AG04450 (cell line): ENCODE measurements around the gene MRTO4. TPM values are rescaled to one million over a fixed set of nuclear protein-coding genes. Genes with fewer than 3 reads are reported as not detected.
"Not testable (repeated sequence)": the region's sequence is repeated elsewhere in the genome, so short reads cannot be mapped to it uniquely, and the experiment has no call there.

ENCODE experiments used
- CTCF ChIA-PET: fragments of 300-600, 350-600 bp; formaldehyde crosslinking; extraction: SDS; loops from one replicate; lab custom pipeline; 2022; ENCODE audit warnings: antibody characterized with exemption, inconsistent platforms; lab: Charles Lee
- POLR2A ChIA-PET: fragments of 350-600 bp; formaldehyde crosslinking; extraction: SDS; loops from one replicate; lab custom pipeline; 2021; ENCODE audit warnings: antibody characterized with exemption, inconsistent platforms; lab: Yijun Ruan, JAX
- DNase-seq: peaks from one replicate; pipeline ENCODE4 v3.0.0-alpha.2; 2011; ENCODE audit warnings: low read depth, low spot score
- H3K27ac ChIP-seq: one replicate; pipeline ENCODE4 v1.5.1; 2012; ENCODE audit warnings: low read depth, low read length, control low read depth
- H3K27me3 ChIP-seq: one replicate; pipeline ENCODE4 v1.6.0; 2012; ENCODE audit warnings: low read length; ENCODE audit not compliant: control insufficient read depth, insufficient read depth
- H3K4me3 ChIP-seq: 2 replicates; pipeline ENCODE4 v1.5.1; 2011; ENCODE audit warnings: mild to moderate bottlenecking, low read depth, low read length, control low read depth
- H3K9me3 ChIP-seq: 2 replicates; pipeline ENCODE4 v1.5.1; 2012; ENCODE audit warnings: low read length; ENCODE audit not compliant: control insufficient read depth, insufficient read depth
- CTCF ChIP-seq: IDR thresholded peaks from 2 replicates; pipeline ENCODE4 v1.5.1; 2011; ENCODE audit warnings: low read depth, low read length, control low read depth, inconsistent platforms
- polyA plus RNA-seq: library from polyadenylated mRNA; depleted of rRNA; stranded (reverse); fragments of >200 nt; gene quantifications from 2 replicates; pipeline ENCODE4 v1.2.3, GENCODE V29; 2011

MRTO4 gene
- polyA plus RNA-seq, 1 experiment: 30.8 TPM

GRCh38 chr1:19269427-19270342 is 18.1 kb downstream of the MRTO4 start:
- H3K27me3 ChIP-seq, H3K9me3 ChIP-seq, POLR2A ChIA-PET, H3K4me3 ChIP-seq, DNase-seq, H3K27ac ChIP-seq, CTCF ChIA-PET: not testable (repeated sequence)
- TF ChIP-seq CTCF: 0 out of 2 replicates have a peak, but pooled peaks have one; percentile 3

GRCh38 chr1:19270343-19270730 is 18.7 kb downstream of the MRTO4 start:
- POLR2A ChIA-PET, DNase-seq, CTCF ChIA-PET: not testable (repeated sequence)

GRCh38 chr1:19272064-19272463 is 20.5 kb downstream of the MRTO4 start:
- no peak overlapping the region for H3K27ac ChIP-seq
- CTCF ChIA-PET: interaction anchor here (0.7 kb wide), 1 partner anchor 19 kb away, joined by 3 read pairs; no protein-coding TSS in a partner anchor
- H3K4me3 ChIP-seq: no peak overlapping the region
- H3K27me3 ChIP-seq: no peaks in the 10 kb centered on the region
- no peak for DNase-seq
- POLR2A ChIA-PET: no interaction called here
- H3K9me3 ChIP-seq: peaks cover 10% of the 10 kb centered on the region
- no peak for TF ChIP-seq CTCF

More at GRCh38 chr1:19270343-19270730, 18.7 kb downstream of the MRTO4 start:
- H3K4me3 ChIP-seq, H3K27ac ChIP-seq, H3K27me3 ChIP-seq: not testable (repeated sequence)
- H3K9me3 ChIP-seq: peaks cover 10% of the 10 kb centered on the region

- DNase-seq: no peak
- CTCF ChIA-PET: no interaction called here
These were observed 21.7 kb downstream of the MRTO4 start for GRCh38 chr1:19273106-19273843.

GRCh38 chr1:19273844-19274531 is 22.4 kb downstream of the MRTO4 start:
- DNase-seq, H3K27me3 ChIP-seq, H3K4me3 ChIP-seq, H3K27ac ChIP-seq, CTCF ChIA-PET, POLR2A ChIA-PET: not testable (repeated sequence)
- peaks cover 13% of the 10 kb centered on the region for H3K9me3 ChIP-seq

More at GRCh38 chr1:19273106-19273843, 21.7 kb downstream of the MRTO4 start:
- TF ChIP-seq CTCF: no peak
- H3K4me3 ChIP-seq: no peak overlapping the region
- H3K27me3 ChIP-seq: no peaks in the 10 kb centered on the region
- peaks cover 13% of the 10 kb centered on the region for H3K9me3 ChIP-seq
- POLR2A ChIA-PET: interaction anchor here (0.7 kb wide), 1 partner anchor 39 kb away, joined by 4 read pairs; the partner anchor contains the start of gene SLC66A1
- no peak overlapping the region for H3K27ac ChIP-seq
